Epithelial cell of umbilical artery (primary cell): ENCODE measurements around the gene CSAD. TPM values are rescaled to one million over a fixed set of nuclear protein-coding genes. Genes with fewer than 3 reads are reported as not detected.

Experiments used
- total RNA-seq: library from RNA; depleted of rRNA; stranded (reverse); fragments of >200 nt; gene quantifications from 2 replicates; pipeline ENCODE4 v1.2.3, GENCODE V29; 2014

The CSAD gene
- 2.6 and 4.6 TPM in 2 replicates for total RNA-seq

GRCh38 chr12:53180220-53180930, at the start of gene CSAD, which contains the start of gene ZNF740:
Gene CSAD (minus strand): TSS chr12:53180925. CDS start chr12:53173470, 7,455 bp downstream.
Gene ZNF740 (plus strand): TSS chr12:53180722. CDS start chr12:53181984, 1,262 bp downstream.

GRCh38 chr12:53207042-53207441, 26.3 kb upstream of the CSAD start, which contains the start of gene ITGB7:
Gene ITGB7 (minus strand): TSS chr12:53207251. CDS start chr12:53200443, 6,808 bp downstream.

Other genes with a start within 250 kb of the CSAD start
- gene KRT18, start 231.8 kb downstream of the CSAD start, total RNA-seq, result 324 and 398 TPM in 2 replicates
- 739 and 1,241 TPM in 2 replicates for gene EIF4B, start 174.5 kb downstream of the CSAD start, total RNA-seq
- 21.1 and 30.9 TPM in 2 replicates for gene TNS2, start 130.9 kb downstream of the CSAD start, total RNA-seq
- 18.5 and 21.1 TPM in 2 replicates for gene SPRYD3, start 101.5 kb downstream of the CSAD start, total RNA-seq
- 8.4 and 13.1 TPM in 2 replicates for gene IGFBP6, start 83.3 kb downstream of the CSAD start, total RNA-seq
- gene SOAT2, start 77.4 kb downstream of the CSAD start, total RNA-seq, result not detected in 2 replicates
- gene ZNF740, start 203 bp downstream of the CSAD start, total RNA-seq, result 12.7 and 14.0 TPM in 2 replicates
- 0.15 TPM in 1 of 2 replicates, not detected in the other for gene ITGB7, start 26.3 kb upstream of the CSAD start, total RNA-seq
- gene RARG, start 51.3 kb upstream of the CSAD start, total RNA-seq, result 2.9 and 4.3 TPM in 2 replicates
- gene ESPL1, start 87.4 kb upstream of the CSAD start, total RNA-seq, result 4.9 and 18.1 TPM in 2 replicates
- 460 and 474 TPM in 2 replicates for gene PFDN5, start 114.6 kb upstream of the CSAD start, total RNA-seq
- 35.9 and 40.3 TPM in 2 replicates for gene MYG1, start 118.8 kb upstream of the CSAD start, total RNA-seq
- 34.8 and 47.7 TPM in 2 replicates for gene AAAS, start 140.7 kb upstream of the CSAD start, total RNA-seq
- not detected in 2 replicates for gene SP7, start 155.4 kb upstream of the CSAD start, total RNA-seq
- 16.9 and 28.0 TPM in 2 replicates for gene SP1, start 199.3 kb upstream of the CSAD start, total RNA-seq
- gene AMHR2, start 242.9 kb upstream of the CSAD start, total RNA-seq, result not detected in 2 replicates